Neuronal stem cell (in vitro differentiated cells): ENCODE data around the gene PTPRE.

ENCODE experiments used
- DNase-seq: peaks from one replicate; pipeline ENCODE4 v3.0.0-alpha.2; 2013; ENCODE audit warnings: low spot score
- H2AFZ ChIP-seq: one replicate; pipeline ENCODE4 v1.6.1; 2013; ENCODE audit warnings: mild to moderate bottlenecking, low read length, inconsistent platforms
- H2AK5ac ChIP-seq: 2 replicates; pipeline ENCODE4 v1.6.1; 2013; ENCODE audit warnings: low read depth, mild to moderate bottlenecking, inconsistent platforms, low read length, moderate library complexity, mixed read lengths
- H2BK120ac ChIP-seq: 2 replicates; pipeline ENCODE4 v1.6.1; 2013; ENCODE audit warnings: low read depth, mild to moderate bottlenecking, inconsistent platforms, low read length, moderate library complexity, mixed read lengths
- H2BK12ac ChIP-seq: one replicate; pipeline ENCODE4 v1.6.1; 2013; ENCODE audit warnings: low read length, inconsistent platforms
- H2BK15ac ChIP-seq: 2 replicates; pipeline ENCODE4 v1.6.1; 2013; ENCODE audit warnings: mild to moderate bottlenecking, low read length, inconsistent platforms, mixed read lengths
- H2BK5ac ChIP-seq: one replicate; pipeline ENCODE4 v1.6.1; 2013; ENCODE audit warnings: inconsistent platforms, mild to moderate bottlenecking, low read length, moderate library complexity
- H3K14ac ChIP-seq: one replicate; pipeline ENCODE4 v1.6.1; 2013; ENCODE audit warnings: low read length, inconsistent platforms
- H3K18ac ChIP-seq: 2 replicates; pipeline ENCODE4 v1.6.1; 2013; ENCODE audit warnings: low read length, inconsistent platforms
- H3K23ac ChIP-seq: 2 replicates; pipeline ENCODE4 v1.6.1; 2013; ENCODE audit warnings: low read depth, mild to moderate bottlenecking, mixed read lengths, low read length, inconsistent platforms; ENCODE audit not compliant: poor library complexity
- H3K27ac ChIP-seq: replicated peaks from 3 replicates; pipeline ENCODE4 v1.5.1; 2013; ENCODE audit warnings: low read length, inconsistent platforms
- H3K27me3 ChIP-seq, 3 experiments: 2 replicates each; pipeline ENCODE4 v1.6.1; 2013; ENCODE audit warnings: low read length in 3 of 3, mild to moderate bottlenecking in 2 of 3, inconsistent platforms in 1 of 3, low read depth in 1 of 3, mixed read lengths in 1 of 3, moderate library complexity in 1 of 3; ENCODE audit not compliant: control insufficient read depth in 3 of 3, insufficient read depth in 3 of 3
- H3K36me3 ChIP-seq, 2 donors: replicated peaks in 1 of 2; 2 replicates each; pipeline ENCODE4 v1.6.1; 2013; ENCODE audit warnings: low read length in 2 of 2; ENCODE audit not compliant: control insufficient read depth in 2 of 2, insufficient read depth in 2 of 2
- H3K4ac ChIP-seq: 2 replicates; pipeline ENCODE4 v1.6.1; 2013; ENCODE audit warnings: inconsistent platforms, mild to moderate bottlenecking, low read length, moderate library complexity
- H3K4me1 ChIP-seq, 2 donors: 1 replicate in 1 of 2; 2 replicates in 1 of 2; pipeline ENCODE4 v1.6.1; 2013; ENCODE audit warnings: low read length in 2 of 2, low read depth in 1 of 2; ENCODE audit not compliant: control insufficient read depth in 2 of 2, insufficient read depth in 1 of 2
- H3K4me2 ChIP-seq: one replicate; pipeline ENCODE4 v1.6.1; 2013; ENCODE audit warnings: mild to moderate bottlenecking, low read length, inconsistent platforms; ENCODE audit not compliant: insufficient read depth, poor library complexity, severe bottlenecking
- H3K4me3 ChIP-seq, 2 donors: 2 replicates each; pipeline ENCODE4 v1.5.1; 2013; ENCODE audit warnings: low read length in 2 of 2, mild to moderate bottlenecking in 2 of 2, inconsistent platforms in 1 of 2, moderate library complexity in 1 of 2
- H3K79me1 ChIP-seq: one replicate; pipeline ENCODE4 v1.6.1; 2013; ENCODE audit warnings: low read depth, mild to moderate bottlenecking, inconsistent platforms, low read length, moderate library complexity
- H3K9ac ChIP-seq: one replicate; pipeline ENCODE4 v1.6.1; 2013; ENCODE audit warnings: mild to moderate bottlenecking, low read depth, low read length, inconsistent platforms; ENCODE audit not compliant: poor library complexity
- H3K9me3 ChIP-seq, 2 donors: replicated peaks in 1 of 2; 2 replicates each; pipeline versions ENCODE3 to v1.6.1; 2013; ENCODE audit warnings: low read length in 2 of 2, mild to moderate bottlenecking in 2 of 2, inconsistent platforms in 1 of 2, low read depth in 1 of 2, mixed read lengths in 1 of 2, moderate library complexity in 1 of 2; ENCODE audit not compliant: control insufficient read depth in 2 of 2, insufficient read depth in 1 of 2
- H4K8ac ChIP-seq: one replicate; pipeline ENCODE4 v1.6.1; 2013; ENCODE audit warnings: low read depth, mild to moderate bottlenecking, inconsistent platforms, low read length, moderate library complexity
- H4K91ac ChIP-seq: one replicate; pipeline ENCODE4 v1.6.1; 2013; ENCODE audit warnings: low read length, low read depth, mild to moderate bottlenecking, inconsistent platforms; ENCODE audit not compliant: poor library complexity
- WGBS, 2 donors: extraction: QIAGEN DNeasy Blood & Tissue Kit; methylation state at CpG; one replicate each; pipeline ENCODE4 v1.1.7; 2013; ENCODE audit warnings: missing lambda C conversion rate in 2 of 2, mixed read lengths in 1 of 2; ENCODE audit not compliant: insufficient read length in 2 of 2, insufficient replicate concordance in 1 of 2; ENCODE audit errors: extremely low coverage in 2 of 2; 5-methylcytosine and 5-hydroxymethylcytosine counted together

PTPRE gene

GRCh38 chr10:127998501-127999144 is 91.7 kb downstream of the PTPRE start:
- H3K14ac ChIP-seq = no peak overlapping the region
- H2AK5ac ChIP-seq = no peak overlapping the region
- no CpG with 5 or more reads among the region's 17 CpGs for WGBS, 2 donors
- no peaks in the 10 kb centered on the region for H3K36me3 ChIP-seq
- H2BK12ac ChIP-seq = no peak overlapping the region
- H2BK5ac ChIP-seq = no peak overlapping the region
- H3K18ac ChIP-seq = no peak overlapping the region
- no peak overlapping the region for H3K4me3 ChIP-seq
- H3K9me3 ChIP-seq = no peaks in the 10 kb centered on the region
- H2AFZ ChIP-seq = no peak overlapping the region
- no peak overlapping the region for H3K4ac ChIP-seq
- no peak overlapping the region for H4K8ac ChIP-seq
- H2BK120ac ChIP-seq = no peak overlapping the region
- no peak overlapping the region for H3K9ac ChIP-seq
- no peak overlapping the region for H3K27ac ChIP-seq
- peaks cover 0 to 19% (median 0%) of the 10 kb centered on the region in 3 experiments for H3K27me3 ChIP-seq
- H3K4me1 ChIP-seq = peaks cover 6 to 12% of the 10 kb centered on the region in 2 donors
- H3K79me1 ChIP-seq = no peaks in the 10 kb centered on the region
- no peak for DNase-seq
- no peak overlapping the region for H3K23ac ChIP-seq
- no peak overlapping the region for H2BK15ac ChIP-seq
- H3K4me2 ChIP-seq = no peak overlapping the region
- no peak overlapping the region for H4K91ac ChIP-seq

- H3K4me3 ChIP-seq = no peak overlapping the region
- WGBS, 2 donors = no CpG with 5 or more reads among the region's 23 CpGs
- DNase-seq = no peak
- no peak overlapping the region for H2BK12ac ChIP-seq
- H2BK15ac ChIP-seq = no peak overlapping the region
- H4K8ac ChIP-seq = no peak overlapping the region
- H3K4me1 ChIP-seq = peaks cover 6 to 12% of the 10 kb centered on the region in 2 donors
- H3K4ac ChIP-seq = no peak overlapping the region
- peaks cover 0 to 19% (median 0%) of the 10 kb centered on the region in 3 experiments for H3K27me3 ChIP-seq
- no peak overlapping the region for H2AK5ac ChIP-seq
- no peak overlapping the region for H2BK120ac ChIP-seq
- no peak overlapping the region for H3K9ac ChIP-seq
- no peak overlapping the region for H2BK5ac ChIP-seq
- no peak overlapping the region for H4K91ac ChIP-seq
- H2AFZ ChIP-seq = no peak overlapping the region
- no peaks in the 10 kb centered on the region for H3K9me3 ChIP-seq
- H3K14ac ChIP-seq = no peak overlapping the region
- H3K18ac ChIP-seq = no peak overlapping the region
- H3K36me3 ChIP-seq = no peaks in the 10 kb centered on the region
- no peak overlapping the region for H3K27ac ChIP-seq
- no peak overlapping the region for H3K4me2 ChIP-seq
- no peaks in the 10 kb centered on the region for H3K79me1 ChIP-seq
- no peak overlapping the region for H3K23ac ChIP-seq
These were observed 92.6 kb downstream of the PTPRE start for GRCh38 chr10:127999297-128000129.

- Histone ChIP-seq H3K36me3 (no peaks in the 10 kb centered on the region), H3K9ac (no peak overlapping the region), H3K18ac (no peak overlapping the region), H2AFZ (no peak overlapping the region), H3K4me1 (peaks cover 6 to 12% of the 10 kb centered on the region in 2 donors), H2BK15ac (no peak overlapping the region), H2BK12ac (no peak overlapping the region), H3K4ac (no peak overlapping the region), H3K9me3 (no peaks in the 10 kb centered on the region), H3K23ac (no peak overlapping the region), H3K27ac (no peak overlapping the region), H2AK5ac (no peak overlapping the region), H4K91ac (no peak overlapping the region), H3K27me3 (peaks cover 0 to 14% (median 0%) of the 10 kb centered on the region in 3 experiments), H3K14ac (no peak overlapping the region), H3K79me1 (no peaks in the 10 kb centered on the region), H2BK5ac (no peak overlapping the region), H2BK120ac (no peak overlapping the region), H3K4me2 (no peak overlapping the region), H4K8ac (no peak overlapping the region), H3K4me3 (no peak overlapping the region)
- no peak for DNase-seq
- WGBS, 2 donors = no CpG with 5 or more reads among the region's 5 CpGs
These were observed 93.8 kb downstream of the PTPRE start for GRCh38 chr10:128000471-128001362.
